Thoracic aorta (tissue), 2 donors: Measurements from ENCODE around the gene STIM2. TPM values are rescaled to one million over a fixed set of nuclear protein-coding genes. Genes with fewer than 3 reads are reported as not detected.

Experiments
- ATAC-seq: fragments of 150-250 bp; one replicate; pipeline ENCODE4 v1.8.0; 2017; ENCODE audit warnings: low read depth; ENCODE audit not compliant: insufficient number of reproducible peaks, low FRiP score
- DNase-seq: peaks from one replicate; pipeline ENCODE4 v3.0.0-alpha.2; 2020; ENCODE audit warnings: low spot score
- H3K27ac ChIP-seq, 2 donors: fragments of 200-600 bp; sonication (generic); 1 replicate in 1 of 2; 2 replicates in 1 of 2; pipeline ENCODE4 v1.5.1; 2016; ENCODE audit warnings: mild to moderate bottlenecking in 2 of 2, moderate library complexity in 2 of 2
- H3K27me3 ChIP-seq: fragments of 200-600 bp; sonication (generic); replicated peaks from 2 replicates; pipeline ENCODE4 v1.6.0; 2016; ENCODE audit warnings: mild to moderate bottlenecking; ENCODE audit not compliant: insufficient read depth
- H3K36me3 ChIP-seq: fragments of 200-600 bp; sonication (generic); one replicate; pipeline ENCODE4 v1.5.1; 2016
- H3K4me1 ChIP-seq, 2 donors: fragments of 200-600 bp; sonication (generic); 1 replicate in 1 of 2; 2 replicates in 1 of 2; pipeline versions ENCODE4 v1.5.1 to v1.6.0; 2016; ENCODE audit warnings: low read depth in 2 of 2, mild to moderate bottlenecking in 1 of 2; ENCODE audit not compliant: control insufficient read depth in 1 of 2
- H3K4me3 ChIP-seq: fragments of 200-600 bp; sonication (generic); 2 replicates; pipeline ENCODE4 v1.5.1; 2016; ENCODE audit warnings: mild to moderate bottlenecking
- H3K9me3 ChIP-seq: fragments of 200-600 bp; sonication (generic); 2 replicates; pipeline ENCODE4 v1.5.1; 2016
- total RNA-seq, 2 donors: library from RNA; depleted of rRNA; stranded (reverse); fragments of >200 nt; gene quantifications; one replicate each; pipeline versions ENCODE4 v1.1.0 to v1.2.3, GENCODE V29; 2016
- TF ChIP-seq, protein P1 (sequence below): fragments of 200-600 bp; sonication (generic); IDR thresholded peaks from one replicate; pipeline ENCODE4 v1.5.1; 2019; ENCODE audit warnings: antibody characterized with exemption

The STIM2 gene
- total RNA-seq, 2 donors from 2014 or later: 14.3 to 53.3 TPM

- DNase-seq: no peak
- TF ChIP-seq, protein P1, sequence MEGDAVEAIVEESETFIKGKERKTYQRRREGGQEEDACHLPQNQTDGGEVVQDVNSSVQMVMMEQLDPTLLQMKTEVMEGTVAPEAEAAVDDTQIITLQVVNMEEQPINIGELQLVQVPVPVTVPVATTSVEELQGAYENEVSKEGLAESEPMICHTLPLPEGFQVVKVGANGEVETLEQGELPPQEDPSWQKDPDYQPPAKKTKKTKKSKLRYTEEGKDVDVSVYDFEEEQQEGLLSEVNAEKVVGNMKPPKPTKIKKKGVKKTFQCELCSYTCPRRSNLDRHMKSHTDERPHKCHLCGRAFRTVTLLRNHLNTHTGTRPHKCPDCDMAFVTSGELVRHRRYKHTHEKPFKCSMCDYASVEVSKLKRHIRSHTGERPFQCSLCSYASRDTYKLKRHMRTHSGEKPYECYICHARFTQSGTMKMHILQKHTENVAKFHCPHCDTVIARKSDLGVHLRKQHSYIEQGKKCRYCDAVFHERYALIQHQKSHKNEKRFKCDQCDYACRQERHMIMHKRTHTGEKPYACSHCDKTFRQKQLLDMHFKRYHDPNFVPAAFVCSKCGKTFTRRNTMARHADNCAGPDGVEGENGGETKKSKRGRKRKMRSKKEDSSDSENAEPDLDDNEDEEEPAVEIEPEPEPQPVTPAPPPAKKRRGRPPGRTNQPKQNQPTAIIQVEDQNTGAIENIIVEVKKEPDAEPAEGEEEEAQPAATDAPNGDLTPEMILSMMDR: no peak
- no peak overlapping the region for H3K27ac ChIP-seq
- ATAC-seq: no peak
- no peaks in the 10 kb centered on the region for H3K27me3 ChIP-seq
- H3K36me3 ChIP-seq: no peaks in the 10 kb centered on the region
- H3K4me3 ChIP-seq: no peak overlapping the region
- H3K9me3 ChIP-seq: no peaks in the 10 kb centered on the region
- no peaks in the 10 kb centered on the region for H3K4me1 ChIP-seq
Observed at GRCh38 chr4:26943391-26943790, 82.8 kb downstream of the STIM2 start.

DNA sequence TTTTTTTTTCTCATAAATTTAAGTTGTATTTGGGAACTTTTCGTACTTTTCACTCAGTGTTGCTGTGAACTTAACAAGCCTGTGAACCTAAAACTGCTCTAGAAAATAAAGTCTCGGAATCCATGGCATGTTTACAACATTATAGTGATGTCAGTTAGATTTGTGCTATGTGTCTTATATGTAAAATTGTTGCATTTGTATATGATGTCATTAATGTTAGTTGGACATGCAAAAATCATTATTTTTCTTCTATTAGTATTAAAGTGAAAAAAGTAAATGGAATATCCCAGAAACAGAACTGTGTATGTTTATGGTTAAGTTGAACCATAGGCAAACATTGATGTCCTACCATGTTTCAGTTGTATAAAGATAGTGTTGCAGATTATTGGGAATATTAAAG lies 85.2 kb downstream of the STIM2 start:
- Histone ChIP-seq H3K9me3 (peaks cover 4% of the 10 kb centered on the region), H3K36me3 (no peaks in the 10 kb centered on the region), H3K27ac (no peak overlapping the region), H3K4me3 (no peak overlapping the region), H3K4me1 (no peaks in the 10 kb centered on the region), H3K27me3 (no peaks in the 10 kb centered on the region)
- ATAC-seq (no peak), DNase-seq (no peak)
- TF ChIP-seq, protein P1: no peak

GRCh38 chr4:26947318-26947717 lies 86.7 kb downstream of the STIM2 start:
- H3K4me3 ChIP-seq: no peak overlapping the region
- no peak for DNase-seq
- TF ChIP-seq, protein P1: no peak
- no peaks in the 10 kb centered on the region for H3K4me1 ChIP-seq
- no peak for ATAC-seq
- H3K9me3 ChIP-seq: peaks cover 4% of the 10 kb centered on the region
- H3K27ac ChIP-seq: no peak overlapping the region
- H3K27me3 ChIP-seq: no peaks in the 10 kb centered on the region
- H3K36me3 ChIP-seq: no peaks in the 10 kb centered on the region

DNA sequence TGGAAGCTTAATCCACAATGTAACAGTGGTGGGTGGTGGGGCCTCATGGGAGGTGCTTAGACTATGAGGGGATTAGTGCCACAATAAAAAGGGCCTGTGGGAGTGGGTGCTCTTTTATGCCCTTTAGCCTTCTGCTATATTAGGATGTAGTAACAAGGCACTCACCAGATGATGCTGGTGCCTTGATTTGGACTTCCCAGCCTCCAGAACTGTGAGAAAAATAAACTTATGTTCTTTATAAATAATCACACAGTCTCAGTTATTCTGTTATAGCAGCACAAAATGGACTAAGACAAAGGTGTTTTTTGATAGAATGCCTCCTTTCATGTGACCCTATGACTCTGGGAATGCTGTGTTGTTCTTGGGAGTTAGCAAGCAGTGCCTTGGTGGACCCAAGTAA lies 89.8 kb downstream of the STIM2 start:
- H3K36me3 ChIP-seq: no peaks in the 10 kb centered on the region
- no peaks in the 10 kb centered on the region for H3K27me3 ChIP-seq
- TF ChIP-seq, protein P1: no peak
- ATAC-seq (no peak), DNase-seq (no peak)
- peaks cover 4% of the 10 kb centered on the region for H3K9me3 ChIP-seq
- no peak overlapping the region for H3K4me3 ChIP-seq
- no peak overlapping the region for H3K27ac ChIP-seq
- no peaks in the 10 kb centered on the region for H3K4me1 ChIP-seq

- Histone ChIP-seq H3K4me3 (no peak overlapping the region), H3K9me3 (peaks cover 4% of the 10 kb centered on the region), H3K27me3 (no peaks in the 10 kb centered on the region), H3K36me3 (no peaks in the 10 kb centered on the region), H3K27ac (no peak overlapping the region), H3K4me1 (no peaks in the 10 kb centered on the region)
- ATAC-seq (no peak), DNase-seq (no peak)
- TF ChIP-seq, protein P1: no peak
Observed at GRCh38 chr4:26952891-26953290, 92.2 kb downstream of the STIM2 start.
